Peyer's patch (tissue), 4 donors: ENCODE results near the gene COG5. TPM values are rescaled to one million over a fixed set of nuclear protein-coding genes. Genes with fewer than 3 reads are reported as not detected.

Experiments used
- DNase-seq, 3 donors: peaks; one replicate each; pipeline ENCODE4 v3.0.0-alpha.2; 2017 to 2019
- H3K27ac ChIP-seq, 4 donors: fragments of 200-600 bp; sonication (generic); one replicate each; pipeline ENCODE4 v1.5.1; 2016 to 2019
- H3K27me3 ChIP-seq, 2 donors: fragments of 200-600 bp; sonication (generic); one replicate each; pipeline ENCODE4 v1.5.1; 2019
- H3K36me3 ChIP-seq, 3 donors: fragments of 200-600 bp; sonication (generic); one replicate each; pipeline ENCODE4 v1.5.1; 2016 to 2019
- H3K4me1 ChIP-seq, 4 donors: fragments of 200-600 bp; sonication (generic); one replicate each; pipeline ENCODE4 v1.5.1; 2016 to 2019
- H3K4me3 ChIP-seq, 4 donors: fragments of 200-600 bp; sonication (generic); 1 replicate in 3 of 4; 2 replicates in 1 of 4; pipeline ENCODE4 v1.5.1; 2016 to 2019; ENCODE audit warnings: mild to moderate bottlenecking in 1 of 4
- H3K9me3 ChIP-seq, 4 donors: fragments of 200-600 bp; sonication (generic); one replicate each; pipeline ENCODE4 v1.5.1; 2016 to 2019; ENCODE audit warnings: mild to moderate bottlenecking in 1 of 4
- POLR2A ChIP-seq, 2 donors: fragments of 450-650 bp; IDR thresholded peaks; one replicate each; pipeline ENCODE4 v1.5.1; 2017; ENCODE audit warnings: antibody characterized with exemption in 2 of 2, mild to moderate bottlenecking in 2 of 2, moderate library complexity in 2 of 2
- total RNA-seq, 4 donors: library from RNA; depleted of rRNA; stranded (reverse); fragments of >200 nt; gene quantifications; one replicate each; pipeline ENCODE4 v1.1.0, GENCODE V29; 2016
- TF ChIP-seq, protein P1 (sequence below), 6 experiments: fragments of 450-650 bp in 4 of 6; fragments of 200-600 bp in 2 of 6; sonication (generic) in 1 of 6; IDR thresholded peaks; one replicate each; pipeline ENCODE4 v1.5.1; 2017 to 2019; ENCODE audit warnings: antibody characterized with exemption in 6 of 6, mild to moderate bottlenecking in 3 of 6, moderate library complexity in 1 of 6

Gene COG5
- total RNA-seq, 4 donors from 2014 or later, result 31.1 to 175 (median 68.0) TPM

DNA sequence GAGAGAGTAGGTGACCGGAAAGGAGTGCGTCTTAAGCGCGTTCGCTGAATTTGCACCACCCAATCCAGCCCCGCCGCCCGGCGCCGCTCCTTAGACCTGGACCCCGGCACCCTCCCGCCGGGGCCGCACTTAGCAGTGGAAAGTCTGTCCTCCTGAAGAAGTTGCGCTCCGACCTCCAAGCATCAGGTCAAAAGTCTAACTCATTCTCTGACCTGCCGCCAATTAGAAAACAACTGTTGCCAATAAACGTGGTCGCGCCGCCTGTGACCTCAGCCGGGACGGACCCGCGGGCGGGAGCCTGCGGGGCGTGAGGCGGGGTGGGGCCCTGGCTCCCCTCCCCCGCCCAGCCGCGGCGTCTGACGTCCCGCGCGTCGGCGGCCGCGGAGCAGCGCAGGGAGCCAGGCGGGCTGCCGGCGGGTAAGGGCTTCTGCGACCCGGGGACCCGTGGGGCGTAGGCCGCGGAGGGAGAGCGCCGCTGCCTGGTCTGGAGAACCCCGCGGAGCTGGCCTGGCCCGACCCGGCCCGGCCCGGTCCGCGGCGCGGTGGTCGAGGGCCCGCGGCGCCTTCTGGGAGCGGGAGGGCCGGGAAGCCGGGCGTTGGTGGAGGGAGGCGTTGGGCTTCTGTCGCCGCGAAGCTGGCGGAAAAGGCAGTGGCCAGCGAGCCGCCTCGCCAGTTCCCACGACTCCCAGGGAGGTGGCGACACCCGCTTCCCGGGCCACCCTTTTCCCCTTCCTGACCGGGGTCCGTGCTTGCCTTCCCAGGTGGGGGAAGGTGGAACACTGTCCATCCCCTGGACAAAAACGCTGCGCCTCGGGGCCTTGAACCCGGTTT is 16.4 kb upstream of the COG5 start, which contains the start of gene BCAP29:
BCAP29 (plus strand) TSS at position 362 of the 831 bp plus-strand sequence. CDS start 527 bp downstream, outside the sequence.
- DNase-seq, result peak; percentile 59 to 86 (median 84)
- TF ChIP-seq POLR2A (IDR thresholded peaks at IDR 0.05), result peak; percentile 32 to 72
- TF ChIP-seq, protein P1, sequence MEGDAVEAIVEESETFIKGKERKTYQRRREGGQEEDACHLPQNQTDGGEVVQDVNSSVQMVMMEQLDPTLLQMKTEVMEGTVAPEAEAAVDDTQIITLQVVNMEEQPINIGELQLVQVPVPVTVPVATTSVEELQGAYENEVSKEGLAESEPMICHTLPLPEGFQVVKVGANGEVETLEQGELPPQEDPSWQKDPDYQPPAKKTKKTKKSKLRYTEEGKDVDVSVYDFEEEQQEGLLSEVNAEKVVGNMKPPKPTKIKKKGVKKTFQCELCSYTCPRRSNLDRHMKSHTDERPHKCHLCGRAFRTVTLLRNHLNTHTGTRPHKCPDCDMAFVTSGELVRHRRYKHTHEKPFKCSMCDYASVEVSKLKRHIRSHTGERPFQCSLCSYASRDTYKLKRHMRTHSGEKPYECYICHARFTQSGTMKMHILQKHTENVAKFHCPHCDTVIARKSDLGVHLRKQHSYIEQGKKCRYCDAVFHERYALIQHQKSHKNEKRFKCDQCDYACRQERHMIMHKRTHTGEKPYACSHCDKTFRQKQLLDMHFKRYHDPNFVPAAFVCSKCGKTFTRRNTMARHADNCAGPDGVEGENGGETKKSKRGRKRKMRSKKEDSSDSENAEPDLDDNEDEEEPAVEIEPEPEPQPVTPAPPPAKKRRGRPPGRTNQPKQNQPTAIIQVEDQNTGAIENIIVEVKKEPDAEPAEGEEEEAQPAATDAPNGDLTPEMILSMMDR (IDR thresholded peaks at IDR 0.05), result peak in 3 of 6 experiments; percentile 24 to 35 (median 30)
- peaks cover 0 to 10% (median 0%) of the 10 kb centered on the region in 4 donors for H3K4me1 ChIP-seq

DNA sequence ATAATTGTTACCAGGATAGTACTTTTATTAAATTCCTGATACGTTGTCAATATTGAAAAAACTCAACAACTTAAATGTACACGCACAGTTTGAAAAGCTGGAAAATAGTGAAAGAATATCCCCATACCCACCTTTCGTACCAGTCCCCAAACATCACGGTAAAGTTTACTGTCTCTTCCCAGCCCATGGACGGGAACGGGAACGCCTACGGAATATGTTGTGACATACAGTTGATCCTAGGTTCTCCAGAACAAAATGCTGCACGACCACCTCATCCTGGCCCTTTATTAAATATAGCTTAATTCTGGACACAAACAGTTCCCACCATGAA is 15.8 kb upstream of the COG5 start:
- peak overlapping the region; percentile 79 to 92 (median 88) for H3K27ac ChIP-seq
- H3K9me3 ChIP-seq, result no peaks in the 10 kb centered on the region
- peak overlapping the region; percentile 66 to 87 (median 75) for H3K4me3 ChIP-seq
- no peak for DNase-seq
- no peak for TF ChIP-seq POLR2A (IDR thresholded peaks at IDR 0.05)
- TF ChIP-seq, protein P1 (IDR thresholded peaks at IDR 0.05), result no peak
- H3K4me1 ChIP-seq, result peaks cover 0 to 10% (median 0%) of the 10 kb centered on the region in 4 donors
- H3K27me3 ChIP-seq, result no peaks in the 10 kb centered on the region
- peaks cover 0 to 3% (median 0%) of the 10 kb centered on the region in 3 donors for H3K36me3 ChIP-seq

More for the DNA sequence above, 16.4 kb upstream of the COG5 start, which contains the start of gene BCAP29:
- Histone ChIP-seq H3K27ac (peak within 1 kb of the TSS; percentile 79 to 92 (median 88)), H3K4me3 (peak within 1 kb of the TSS; percentile 66 to 87 (median 75)), H3K9me3 (no peaks in the 10 kb centered on the region), H3K27me3 (no peaks in the 10 kb centered on the region), H3K36me3 (peaks cover 0 to 3% (median 0%) of the 10 kb centered on the region in 3 donors)

DNA sequence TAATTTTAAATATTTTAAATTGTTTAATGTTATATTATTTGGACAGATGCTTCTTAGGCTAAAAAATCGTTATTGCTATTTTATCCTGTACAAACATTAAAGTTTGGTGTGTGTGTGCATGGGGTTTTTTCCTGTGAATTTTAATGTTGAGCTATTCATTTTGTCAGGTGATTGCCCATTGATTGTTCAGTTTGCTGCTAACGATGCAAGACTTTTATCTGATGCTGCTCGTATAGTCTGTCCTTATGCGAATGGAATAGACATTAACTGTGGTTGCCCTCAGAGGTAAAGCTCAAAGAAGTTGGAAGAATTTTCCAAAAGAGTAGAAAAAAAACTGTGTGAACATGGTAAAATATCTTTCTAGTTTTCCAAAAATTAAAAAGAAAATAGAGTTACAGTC is 9.8 kb upstream of the COG5 start:
- TF ChIP-seq, protein P1 (IDR thresholded peaks at IDR 0.05), result no peak
- no peak for TF ChIP-seq POLR2A (IDR thresholded peaks at IDR 0.05)
- no peak for DNase-seq
- no peaks in the 10 kb centered on the region for H3K27me3 ChIP-seq
- no peaks in the 10 kb centered on the region for H3K4me1 ChIP-seq
- H3K9me3 ChIP-seq, result no peaks in the 10 kb centered on the region
- H3K4me3 ChIP-seq, result no peak overlapping the region
- no peaks in the 10 kb centered on the region for H3K36me3 ChIP-seq
- H3K27ac ChIP-seq, result no peak overlapping the region

DNA sequence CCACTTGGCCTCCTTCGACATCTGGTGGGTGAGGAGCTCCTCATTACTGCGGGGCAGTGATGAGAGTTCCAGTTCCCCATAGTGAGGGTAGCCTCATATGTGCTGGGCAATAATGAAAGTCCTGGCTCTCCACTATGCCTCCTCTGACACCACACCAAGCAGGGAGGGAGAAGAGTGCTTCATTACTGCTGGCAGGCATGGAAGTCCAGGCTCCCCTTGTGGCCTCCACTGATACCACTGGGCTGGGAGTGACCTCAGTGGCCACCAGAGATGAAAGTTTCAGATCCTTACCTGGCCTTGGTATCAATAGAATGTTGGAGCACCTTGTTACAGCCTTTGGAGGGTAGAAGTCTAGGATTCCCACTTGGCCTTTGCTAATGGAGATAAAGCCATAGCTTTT is 6.6 kb upstream of the COG5 start:
- no peaks in the 10 kb centered on the region for H3K9me3 ChIP-seq
- H3K36me3 ChIP-seq, result no peaks in the 10 kb centered on the region
- no peak overlapping the region for H3K27ac ChIP-seq
- H3K4me1 ChIP-seq, result no peaks in the 10 kb centered on the region
- TF ChIP-seq POLR2A (IDR thresholded peaks at IDR 0.05), result no peak
- TF ChIP-seq, protein P1 (IDR thresholded peaks at IDR 0.05), result no peak
- H3K4me3 ChIP-seq, result no peak overlapping the region
- no peaks in the 10 kb centered on the region for H3K27me3 ChIP-seq
- no peak for DNase-seq

DNA sequence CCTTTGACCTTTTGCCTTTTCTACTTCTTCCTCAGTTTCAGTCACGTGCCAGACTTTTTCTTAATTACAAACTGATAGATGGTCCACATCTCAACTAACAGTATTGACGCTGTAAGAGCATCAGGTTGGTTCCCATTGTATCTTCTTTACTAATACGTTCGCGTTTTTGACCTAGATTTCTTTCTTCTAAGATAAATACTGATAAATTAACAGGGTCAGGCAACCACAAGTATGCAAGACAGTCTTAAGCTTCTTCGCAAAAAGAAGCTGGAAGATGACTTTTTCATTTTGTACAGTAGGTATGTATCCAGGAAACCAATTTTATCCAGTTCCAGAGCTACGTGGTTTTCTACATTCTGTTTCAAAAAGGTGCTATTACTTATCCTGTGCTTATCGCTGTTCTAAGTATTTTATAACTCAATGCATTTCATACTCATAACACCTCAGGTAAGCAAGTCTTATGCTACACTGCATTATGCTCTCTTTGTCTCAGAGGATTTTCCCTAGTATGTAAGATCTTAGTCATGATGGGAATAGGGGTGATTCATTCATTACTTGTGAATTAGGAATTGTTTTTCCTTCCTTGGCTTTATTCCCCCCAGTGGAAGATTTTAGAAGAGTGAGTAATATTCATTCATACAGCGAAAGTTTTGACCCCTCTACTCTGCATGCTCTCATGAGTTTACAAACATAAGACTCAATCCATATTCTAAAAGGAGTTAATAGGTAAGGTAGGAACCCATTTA is 1.0 kb upstream of the COG5 start:
- H3K4me3 ChIP-seq, result peak overlapping the region; percentile 86 to 94 (median 92)
- H3K27me3 ChIP-seq, result no peaks in the 10 kb centered on the region
- no peak for TF ChIP-seq POLR2A (IDR thresholded peaks at IDR 0.05)
- TF ChIP-seq, protein P1 (IDR thresholded peaks at IDR 0.05), result no peak
- peak overlapping the region; percentile 93 to 97 (median 96) for H3K27ac ChIP-seq
- no peaks in the 10 kb centered on the region for H3K36me3 ChIP-seq
- H3K9me3 ChIP-seq, result no peaks in the 10 kb centered on the region
- no peak for DNase-seq
- peaks cover 0 to 28% (median 3%) of the 10 kb centered on the region in 4 donors for H3K4me1 ChIP-seq
